ENCODE data around the gene RSRC1.
A peak's percentile ranks its signal among the peaks of the same experiment; 100 is the strongest.
"Not testable (repeated sequence)": the region's sequence is repeated elsewhere in the genome, so short reads cannot be mapped to it uniquely, and the experiment has no call there.

Gene RSRC1, protein sequence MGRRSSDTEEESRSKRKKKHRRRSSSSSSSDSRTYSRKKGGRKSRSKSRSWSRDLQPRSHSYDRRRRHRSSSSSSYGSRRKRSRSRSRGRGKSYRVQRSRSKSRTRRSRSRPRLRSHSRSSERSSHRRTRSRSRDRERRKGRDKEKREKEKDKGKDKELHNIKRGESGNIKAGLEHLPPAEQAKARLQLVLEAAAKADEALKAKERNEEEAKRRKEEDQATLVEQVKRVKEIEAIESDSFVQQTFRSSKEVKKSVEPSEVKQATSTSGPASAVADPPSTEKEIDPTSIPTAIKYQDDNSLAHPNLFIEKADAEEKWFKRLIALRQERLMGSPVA

GRCh38 chr3:158109804-158110657, at the start of gene RSRC1:
TSS of gene RSRC1 (plus strand) at chr3:158110089. CDS start at chr3:158122105, 12,016 bp downstream.
- peak; percentile 89 for DNase-seq

DNA sequence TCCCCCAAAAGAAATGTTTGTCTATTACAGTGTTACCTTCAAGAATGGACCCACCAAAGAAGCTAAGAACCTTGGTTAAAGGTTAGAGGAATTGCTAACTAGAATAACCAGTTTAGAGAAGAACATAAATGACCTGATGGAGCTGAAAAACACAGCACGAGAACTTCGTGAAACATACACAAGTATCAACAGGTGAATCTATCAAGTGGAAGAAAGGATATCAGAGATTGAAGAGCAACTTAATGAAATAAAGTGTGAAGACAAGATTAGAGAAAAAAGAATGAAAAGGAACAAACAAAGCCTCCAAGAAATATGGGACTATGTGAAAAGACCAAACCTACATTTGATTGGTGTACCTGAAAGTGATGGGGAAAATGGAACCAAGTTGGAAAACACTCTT, 44.3 kb upstream of the RSRC1 start:
- DNase-seq, result not testable (repeated sequence)

GRCh38 chr3:158072790-158073189, 37.1 kb upstream of the RSRC1 start:
- no peak for DNase-seq

DNA sequence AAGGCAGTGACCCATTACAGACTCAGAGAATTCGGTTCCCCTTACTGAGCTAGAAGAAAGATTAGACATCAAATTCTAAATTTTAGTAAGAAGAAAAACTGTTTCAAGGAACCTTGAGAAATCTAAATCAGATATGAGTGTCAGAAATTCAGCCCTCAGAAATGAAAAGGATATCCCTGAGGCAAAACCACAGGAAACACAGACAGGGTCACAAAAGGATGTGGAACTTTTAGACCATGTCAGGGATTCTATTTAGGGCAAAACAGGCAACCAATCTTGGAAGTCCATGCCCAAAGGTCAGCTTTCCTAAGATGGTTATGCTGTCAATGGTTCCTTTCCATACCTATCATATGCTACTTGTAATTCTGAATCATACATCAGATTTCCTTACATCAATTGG, 35.3 kb upstream of the RSRC1 start:
- DNase-seq, result no peak

DNA sequence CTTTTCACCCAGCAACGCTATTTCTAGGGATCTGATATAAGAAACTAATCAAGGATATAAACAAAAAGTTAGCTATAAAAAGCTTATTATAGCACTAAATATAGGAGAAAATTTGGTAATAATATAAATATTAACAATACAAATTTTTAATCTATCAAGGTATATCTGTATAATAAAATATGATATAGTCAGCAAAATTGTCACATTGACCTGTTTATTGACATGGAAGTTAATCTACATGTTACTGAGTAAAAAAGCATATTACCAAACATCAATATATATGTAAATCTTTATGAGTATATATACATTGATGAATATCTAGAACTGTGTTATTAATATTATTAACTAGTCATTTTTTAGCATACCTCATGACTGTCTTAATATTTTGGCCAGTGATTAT, 30.3 kb upstream of the RSRC1 start:
- no peak for DNase-seq

DNA sequence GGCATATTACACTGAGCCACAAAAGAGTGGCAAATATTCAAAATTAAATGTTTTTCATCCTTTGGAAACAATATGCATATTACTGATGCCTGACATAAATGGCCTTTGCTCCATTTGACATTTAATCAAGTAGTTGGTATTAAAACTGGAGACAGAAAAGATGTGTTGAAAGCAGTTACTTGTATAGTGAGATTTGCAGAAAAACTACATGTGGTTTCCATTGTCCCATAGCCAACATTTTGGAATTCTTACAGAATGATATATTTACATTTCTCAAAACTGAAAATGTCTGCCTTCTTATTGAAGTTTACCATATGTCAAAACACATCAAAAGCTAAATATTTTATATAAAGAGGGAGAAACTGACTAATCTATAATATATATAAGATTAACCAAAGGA, 25.2 kb upstream of the RSRC1 start:
- no peak for DNase-seq

- no peak for DNase-seq
Measured at GRCh38 chr3:158085358-158085757, 24.5 kb upstream of the RSRC1 start.

- no peak for DNase-seq
Measured at GRCh38 chr3:158085931-158086330, 24.0 kb upstream of the RSRC1 start.

- no peak for DNase-seq
Measured at GRCh38 chr3:158086361-158086760, 23.5 kb upstream of the RSRC1 start.

DNA sequence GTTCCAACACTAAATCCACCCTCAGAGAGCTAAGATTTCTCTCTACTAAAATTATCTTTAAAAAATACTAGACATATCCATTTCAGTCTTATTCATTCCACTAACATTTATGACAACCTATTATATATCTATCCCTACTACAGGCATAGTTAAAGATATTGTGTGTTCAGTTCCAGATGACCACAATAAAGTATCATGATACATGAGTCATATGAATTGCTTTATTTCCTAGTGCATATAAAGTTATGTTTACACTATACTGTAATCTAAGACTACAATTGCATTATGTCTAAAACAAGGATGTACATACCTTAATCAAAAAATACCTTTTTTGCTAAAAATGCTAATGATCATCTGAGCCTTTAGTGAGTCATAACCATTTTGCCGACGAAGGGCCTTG, 23.1 kb upstream of the RSRC1 start:
- no peak for DNase-seq

DNA sequence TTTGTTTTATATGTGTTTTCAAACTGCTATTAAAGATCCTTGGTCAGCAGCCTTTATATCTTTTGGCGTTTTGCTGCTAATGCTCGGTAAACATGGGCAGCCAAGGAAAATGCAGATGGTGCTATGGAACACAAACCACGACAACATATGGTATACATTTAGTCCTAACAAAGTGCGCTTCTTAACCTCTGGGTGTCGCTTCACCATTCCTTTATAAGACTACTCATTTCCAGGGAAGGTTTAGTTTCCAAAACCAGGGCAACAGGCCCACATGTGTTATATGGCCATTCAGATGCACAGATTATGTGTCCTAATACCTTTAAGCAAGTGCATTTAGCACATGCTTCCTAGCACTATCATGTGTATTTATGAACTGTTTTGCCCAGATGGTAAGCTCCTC, 18.4 kb upstream of the RSRC1 start:
- DNase-seq, result no peak

DNA sequence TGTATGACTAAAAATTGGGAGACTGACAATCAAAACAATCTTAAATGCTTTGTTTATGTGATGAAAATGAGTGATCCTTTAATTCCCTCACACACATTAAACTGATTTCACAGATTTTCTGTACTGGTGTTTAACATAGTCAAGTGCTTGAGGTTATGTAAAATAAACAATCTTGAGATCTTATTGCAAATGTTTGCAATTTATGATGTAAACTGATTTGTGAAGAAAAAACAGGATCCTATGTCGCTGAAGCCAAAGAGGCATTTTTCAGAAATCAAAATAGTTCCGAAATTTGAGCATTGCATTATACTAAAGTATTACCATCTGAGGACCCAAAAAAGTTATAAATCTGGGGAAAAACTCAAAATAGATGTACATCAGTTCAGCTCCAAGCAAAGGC, 16.4 kb upstream of the RSRC1 start:
- no peak for DNase-seq

GRCh38 chr3:158094235-158095110, 15.4 kb upstream of the RSRC1 start:
- DNase-seq, result peak; percentile 57

DNA sequence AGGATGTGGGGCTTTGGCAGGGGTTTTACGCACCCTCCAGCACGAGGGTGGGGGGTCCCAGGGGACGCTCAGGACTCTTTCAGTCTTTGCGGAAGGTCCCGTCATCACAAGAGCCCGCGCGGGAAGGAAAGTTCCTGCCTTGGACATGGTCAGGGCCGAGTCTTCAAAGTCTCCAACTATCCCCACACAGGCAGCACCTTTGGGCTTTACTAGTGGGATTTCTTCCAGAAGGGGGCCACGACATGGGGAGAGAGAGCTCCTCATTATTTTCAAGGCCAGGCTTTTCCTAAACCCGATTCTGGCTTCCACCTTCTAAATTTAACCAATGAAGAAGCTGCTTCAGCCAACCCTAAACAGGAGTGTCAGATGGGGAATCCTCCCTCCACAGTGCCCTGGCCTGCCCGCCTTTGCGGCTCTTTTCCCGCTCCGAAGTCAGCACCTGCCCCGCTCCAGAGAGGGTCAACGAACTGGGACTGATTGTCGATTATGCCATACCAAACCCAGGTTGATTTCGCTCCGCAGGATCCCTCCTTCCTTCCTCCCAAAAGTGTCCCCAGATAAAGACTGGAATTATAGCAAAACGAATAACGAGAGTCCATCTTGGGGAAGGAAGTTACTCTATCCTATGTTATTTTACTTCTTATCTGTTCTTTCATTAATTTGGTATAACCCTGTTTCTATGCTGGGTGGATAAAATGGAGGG, 14.6 kb upstream of the RSRC1 start:
- no peak for DNase-seq

DNA sequence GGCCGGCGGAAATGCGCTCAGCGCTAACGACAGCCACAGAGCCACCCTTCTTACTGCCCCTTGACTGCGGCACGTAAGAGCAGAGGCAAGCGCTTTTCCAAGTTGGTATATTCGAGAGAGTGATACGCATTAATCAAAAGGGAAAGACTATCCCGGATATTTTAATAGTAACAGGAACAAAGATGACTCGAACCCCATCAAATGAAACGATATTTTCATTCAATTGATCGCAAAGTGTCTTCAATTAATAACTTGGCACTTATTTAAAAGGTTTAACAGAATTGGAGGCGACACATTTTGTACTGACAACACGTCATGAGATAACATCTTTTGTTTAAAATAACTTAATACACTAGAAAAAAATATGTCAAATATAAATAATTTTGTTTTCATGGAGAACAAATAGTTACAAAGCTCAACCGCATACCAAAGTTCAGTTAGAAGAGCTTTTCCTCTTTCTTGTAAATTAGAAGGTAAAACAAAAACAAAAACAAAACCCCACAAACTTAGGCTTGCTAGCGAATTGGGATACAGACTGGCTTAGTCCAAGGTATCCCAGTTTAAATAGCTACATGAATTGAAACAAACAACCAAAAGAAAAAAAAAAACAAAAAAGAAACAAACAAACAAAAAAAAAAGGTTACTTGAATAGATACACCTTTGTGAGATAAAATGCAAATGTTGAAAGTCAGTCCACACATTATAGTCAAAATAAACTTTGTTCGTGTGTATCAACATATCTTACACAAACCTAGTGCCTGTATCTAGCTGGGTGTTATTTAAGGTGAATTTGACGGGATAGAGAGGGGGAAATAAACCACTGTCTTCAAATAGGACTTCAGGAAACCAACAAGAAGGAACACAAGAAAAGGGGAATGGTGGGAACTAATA, 13.8 kb upstream of the RSRC1 start:
- no peak for DNase-seq

- DNase-seq, result no peak
Measured at GRCh38 chr3:158097081-158097592, 12.8 kb upstream of the RSRC1 start.

DNA sequence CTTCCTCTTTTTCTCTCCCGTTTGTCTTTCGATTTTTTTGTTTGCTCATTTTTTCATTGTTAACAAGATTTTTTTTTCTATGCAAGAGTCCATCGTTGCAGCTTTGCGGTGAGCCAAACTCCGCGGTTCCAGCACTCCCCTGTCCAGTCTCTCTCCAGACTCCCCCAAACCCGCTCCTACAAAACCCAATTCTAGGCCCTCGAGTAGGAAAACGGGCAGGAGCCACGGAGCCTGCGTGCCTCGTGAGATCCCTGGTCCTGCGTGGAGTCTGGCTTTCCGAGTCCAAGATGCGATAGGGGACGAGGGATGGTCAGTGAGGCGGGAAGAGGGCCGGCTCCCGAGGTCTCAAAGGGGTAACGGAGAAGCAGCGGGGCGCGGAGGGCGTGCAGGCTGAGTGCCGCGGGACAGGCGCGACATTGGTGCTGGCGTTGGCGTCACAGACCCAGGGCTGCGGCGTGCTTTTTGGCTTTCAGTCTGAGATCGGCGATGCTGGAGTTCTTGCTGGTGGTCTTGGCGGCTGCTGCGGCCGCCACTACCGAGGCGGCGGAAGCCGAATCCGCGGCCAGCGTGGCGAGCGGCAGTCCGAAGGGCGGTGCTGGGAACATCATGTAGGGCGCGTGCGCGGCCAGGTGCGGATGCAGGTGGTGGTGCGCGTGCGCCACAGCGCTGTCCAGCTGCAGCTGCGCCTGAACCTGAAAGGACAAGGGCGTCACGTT, 12.1 kb upstream of the RSRC1 start:
- peak; percentile 87 for DNase-seq

- no peak for DNase-seq
Measured at GRCh38 chr3:158098309-158098639, 11.6 kb upstream of the RSRC1 start.

GRCh38 chr3:158098834-158099424, 11.0 kb upstream of the RSRC1 start:
- no peak for DNase-seq

GRCh38 chr3:158100681-158101080, 9.2 kb upstream of the RSRC1 start:
- DNase-seq, result no peak
